B cell (primary cell): ENCODE results near the gene RELCH.

Source experiments
- CTCF ChIP-seq: fragments of 200-600 bp; IDR thresholded peaks from one replicate; pipeline ENCODE4 v1.8.0; 2022; ENCODE audit warnings: antibody characterized with exemption, mild to moderate bottlenecking
- EZH2 ChIP-seq: IDR thresholded peaks from 2 replicates; pipeline ENCODE4 v1.6.1; 2012; ENCODE audit warnings: borderline replicate concordance, low read depth, mild to moderate bottlenecking, moderate library complexity, low read length; ENCODE audit not compliant: insufficient read depth, poor library complexity, severe bottlenecking

- TF ChIP-seq EZH2 = no peak
- TF ChIP-seq CTCF = no peak
These were observed 113.4 kb downstream of the RELCH start for GRCh38 chr18:62300359-62300963.
